HG02938 (cell line): ENCODE results near the gene XPO1.
A peak's percentile ranks its signal among the peaks of the same experiment; 100 is the strongest.
"Not testable (repeated sequence)": the region's sequence is repeated elsewhere in the genome, so short reads cannot be mapped to it uniquely, and the experiment has no call there.

Experiments
- ATAC-seq: cut with Tn5 transposase; IDR thresholded peaks from one replicate; pipeline ENCODE4 v1.9.1; 2021; ENCODE audit warnings: mild to moderate bottlenecking, moderate library complexity; ENCODE audit not compliant: unreplicated experiment

The XPO1 gene

GRCh38 chr2:61470122-61470951, 67.8 kb downstream of the XPO1 start:
- ATAC-seq = peak; percentile 14

- ATAC-seq = no peak
These were observed 68.6 kb downstream of the XPO1 start for GRCh38 chr2:61469424-61470121.

GRCh38 chr2:61468231-61468630, 69.9 kb downstream of the XPO1 start:
- ATAC-seq = not testable (repeated sequence)

GRCh38 chr2:61465045-61465444, 73.1 kb downstream of the XPO1 start:
- ATAC-seq = no peak

- no peak for ATAC-seq
These were observed 74.2 kb downstream of the XPO1 start for GRCh38 chr2:61463769-61464475.

- no peak for ATAC-seq
These were observed 76.8 kb downstream of the XPO1 start for GRCh38 chr2:61461404-61461803.

GRCh38 chr2:61460163-61460562, 78.0 kb downstream of the XPO1 start:
- no peak for ATAC-seq

GRCh38 chr2:61456746-61457420, 81.3 kb downstream of the XPO1 start:
- no peak for ATAC-seq

GRCh38 chr2:61456070-61456745, 81.9 kb downstream of the XPO1 start:
- no peak for ATAC-seq

- ATAC-seq = not testable (repeated sequence)
These were observed 83.2 kb downstream of the XPO1 start for GRCh38 chr2:61454972-61455371.

- ATAC-seq = no peak
These were observed 83.8 kb downstream of the XPO1 start for GRCh38 chr2:61454383-61454782.

- ATAC-seq = no peak
These were observed 85.8 kb downstream of the XPO1 start for GRCh38 chr2:61452392-61452791.

- no peak for ATAC-seq
These were observed 87.0 kb downstream of the XPO1 start for GRCh38 chr2:61451178-61451577.

GRCh38 chr2:61450144-61450543, 88.0 kb downstream of the XPO1 start:
- no peak for ATAC-seq

GRCh38 chr2:61448229-61448628, 89.9 kb downstream of the XPO1 start:
- ATAC-seq = no peak

- not testable (repeated sequence) for ATAC-seq
These were observed 91.2 kb downstream of the XPO1 start for GRCh38 chr2:61446971-61447370.

GRCh38 chr2:61443342-61444041, 94.7 kb downstream of the XPO1 start:
- peak; percentile 97 for ATAC-seq

GRCh38 chr2:61439241-61440002, 98.7 kb downstream of the XPO1 start:
- no peak for ATAC-seq

- no peak for ATAC-seq
These were observed 99.5 kb downstream of the XPO1 start for GRCh38 chr2:61438670-61439069.
